Prostate gland (tissue), 2 donors: ENCODE measurements around the gene FBLN5. TPM values are rescaled to one million over a fixed set of nuclear protein-coding genes. Genes with fewer than 3 reads are reported as not detected.

Experiments used
- DNase-seq: peaks from one replicate; pipeline ENCODE4 v3.0.0-alpha.2; 2019; ENCODE audit warnings: low spot score
- H3K27ac ChIP-seq, 2 donors: fragments of 200-600 bp; sonication (generic); 2 replicates each; pipeline ENCODE4 v1.5.1; 2017 to 2019
- H3K27me3 ChIP-seq: fragments of 200-600 bp; sonication (generic); replicated peaks from 2 replicates; pipeline ENCODE4 v1.5.1; 2019; ENCODE audit not compliant: insufficient read depth
- H3K36me3 ChIP-seq, 2 donors: fragments of 200-600 bp; sonication (generic); 1 replicate in 1 of 2; 2 replicates in 1 of 2; pipeline versions ENCODE4 v1.5.1 to v1.8.1; 2017 to 2019
- H3K4me1 ChIP-seq: fragments of 200-600 bp; sonication (generic); replicated peaks from 2 replicates; pipeline ENCODE4 v1.5.1; 2019
- H3K4me3 ChIP-seq, 2 donors: fragments of 200-600 bp; sonication (generic); 2 replicates each; pipeline ENCODE4 v1.5.1; 2017 to 2019
- H3K9me3 ChIP-seq: fragments of 200-600 bp; sonication (generic); 2 replicates; pipeline ENCODE4 v1.5.1; 2017
- CTCF ChIP-seq, 4 experiments: fragments of 200-600 bp in 2 of 4; fragments of 450-650 bp in 2 of 4; sonication (generic) in 2 of 4; IDR thresholded peaks; 1 replicate in 3 of 4; 2 replicates in 1 of 4; pipeline ENCODE4 v1.5.1; 2016 to 2019; ENCODE audit warnings: antibody characterized with exemption in 4 of 4, mild to moderate bottlenecking in 2 of 4, moderate library complexity in 2 of 4
- POLR2A ChIP-seq: fragments of 450-650 bp; IDR thresholded peaks from one replicate; pipeline ENCODE4 v1.6.1; 2016; ENCODE audit warnings: antibody characterized with exemption, mild to moderate bottlenecking
- POLR2AphosphoS5 ChIP-seq: sonication (generic); formaldehyde crosslinking; IDR thresholded peaks from one replicate; pipeline ENCODE4 v1.6.1; 2017; ENCODE audit warnings: antibody characterized with exemption
- WGBS: methylation state at CpG from one replicate; pipeline ENCODE4 v1.1.5; 2018; 5-methylcytosine and 5-hydroxymethylcytosine counted together
- intact Hi-C: fragments of 100-400 bp; cut with DNase I; formaldehyde crosslinking; loops from one replicate; pipeline ENCODE4 v1.14.2; 2022
- total RNA-seq, 2 donors: library from RNA; depleted of rRNA; stranded (reverse); fragments of >200 nt; gene quantifications; one replicate each; pipeline ENCODE4 v1.1.0, GENCODE V29; 2016

FBLN5 gene
- total RNA-seq, 2 donors from 2014 or later: 12.5 to 125 TPM

- TF ChIP-seq POLR2A: no peak
- TF ChIP-seq CTCF (IDR thresholded peaks at IDR 0.05): no peak
- no peak for TF ChIP-seq POLR2AphosphoS5
- H3K27ac ChIP-seq: peak overlapping the region in 1 of 2 donors; percentile 27
- 80% methylated on average over 6 of the region's 6 CpGs for WGBS
- DNase-seq: no peak
- H3K27me3 ChIP-seq: no peaks in the 10 kb centered on the region
- no peaks in the 10 kb centered on the region for H3K36me3 ChIP-seq
- H3K4me1 ChIP-seq: no peaks in the 10 kb centered on the region
- no peak overlapping the region for H3K4me3 ChIP-seq
- no peaks in the 10 kb centered on the region for H3K9me3 ChIP-seq
- intact Hi-C loops: no loop called here
Measured at GRCh38 chr14:91884664-91885063, 62.8 kb downstream of the FBLN5 start.

- WGBS: 54% methylated on average over 9 of the region's 9 CpGs
- no peaks in the 10 kb centered on the region for H3K4me1 ChIP-seq
- TF ChIP-seq POLR2A: no peak
- TF ChIP-seq POLR2AphosphoS5: no peak
- no peak for TF ChIP-seq CTCF (IDR thresholded peaks at IDR 0.05)
- no peaks in the 10 kb centered on the region for H3K9me3 ChIP-seq
- no peak for DNase-seq
- H3K27ac ChIP-seq: peak overlapping the region in 1 of 2 donors; percentile 27
- intact Hi-C loops: no loop called here
- H3K36me3 ChIP-seq: no peaks in the 10 kb centered on the region
- H3K4me3 ChIP-seq: no peak overlapping the region
- no peaks in the 10 kb centered on the region for H3K27me3 ChIP-seq
Measured at GRCh38 chr14:91883753-91884152, 63.7 kb downstream of the FBLN5 start.

GRCh38 chr14:91882776-91883175 lies 64.7 kb downstream of the FBLN5 start:
- TF ChIP-seq POLR2AphosphoS5: no peak
- no peak for TF ChIP-seq POLR2A
- no peak for DNase-seq
- intact Hi-C loops: no loop called here
- Histone ChIP-seq H3K36me3 (no peaks in the 10 kb centered on the region), H3K4me3 (no peak overlapping the region), H3K27me3 (no peaks in the 10 kb centered on the region), H3K9me3 (no peaks in the 10 kb centered on the region), H3K27ac (no peak overlapping the region), H3K4me1 (no peaks in the 10 kb centered on the region)
- 37% methylated on average over 4 of the region's 4 CpGs for WGBS

- H3K9me3 ChIP-seq: no peaks in the 10 kb centered on the region
- no peak for DNase-seq
- no peaks in the 10 kb centered on the region for H3K4me1 ChIP-seq
- TF ChIP-seq POLR2AphosphoS5 (no peak), CTCF (IDR thresholded peaks at IDR 0.05) (no peak), POLR2A (no peak)
- intact Hi-C loops: no loop called here
- H3K27me3 ChIP-seq: no peaks in the 10 kb centered on the region
- no peak overlapping the region for H3K4me3 ChIP-seq
- 69% methylated on average over 5 of the region's 5 CpGs for WGBS
- no peak overlapping the region for H3K27ac ChIP-seq
- H3K36me3 ChIP-seq: no peaks in the 10 kb centered on the region
Measured at GRCh38 chr14:91882369-91882768, 65.1 kb downstream of the FBLN5 start.

GRCh38 chr14:91879196-91879595 lies 68.3 kb downstream of the FBLN5 start:
- H3K36me3 ChIP-seq: no peaks in the 10 kb centered on the region
- H3K4me1 ChIP-seq: no peaks in the 10 kb centered on the region
- no peaks in the 10 kb centered on the region for H3K9me3 ChIP-seq
- no peak overlapping the region for H3K4me3 ChIP-seq
- DNase-seq: no peak
- no peaks in the 10 kb centered on the region for H3K27me3 ChIP-seq
- TF ChIP-seq CTCF (IDR thresholded peaks at IDR 0.05) (no peak), POLR2AphosphoS5 (no peak), POLR2A (no peak)
- intact Hi-C loops: no loop called here
- no peak overlapping the region for H3K27ac ChIP-seq
- 62% methylated on average over 6 of the region's 6 CpGs for WGBS
